NCI-H1417 (cell line): Measurements from ENCODE around the gene RNASE8.

Source experiments
- DNase-seq, 3 experiments: peaks; one replicate each; lab custom pipeline; 2025; lab: John Stamatoyannopoulos, UW

The RNASE8 gene

GRCh38 chr14:21053184-21054122, 4.2 kb upstream of the RNASE8 start:
- DNase-seq, result no peak

GRCh38 chr14:21054123-21054767, 3.4 kb upstream of the RNASE8 start:
- no peak for DNase-seq

GRCh38 chr14:21054768-21055145, 2.9 kb upstream of the RNASE8 start:
- no peak for DNase-seq

DNA sequence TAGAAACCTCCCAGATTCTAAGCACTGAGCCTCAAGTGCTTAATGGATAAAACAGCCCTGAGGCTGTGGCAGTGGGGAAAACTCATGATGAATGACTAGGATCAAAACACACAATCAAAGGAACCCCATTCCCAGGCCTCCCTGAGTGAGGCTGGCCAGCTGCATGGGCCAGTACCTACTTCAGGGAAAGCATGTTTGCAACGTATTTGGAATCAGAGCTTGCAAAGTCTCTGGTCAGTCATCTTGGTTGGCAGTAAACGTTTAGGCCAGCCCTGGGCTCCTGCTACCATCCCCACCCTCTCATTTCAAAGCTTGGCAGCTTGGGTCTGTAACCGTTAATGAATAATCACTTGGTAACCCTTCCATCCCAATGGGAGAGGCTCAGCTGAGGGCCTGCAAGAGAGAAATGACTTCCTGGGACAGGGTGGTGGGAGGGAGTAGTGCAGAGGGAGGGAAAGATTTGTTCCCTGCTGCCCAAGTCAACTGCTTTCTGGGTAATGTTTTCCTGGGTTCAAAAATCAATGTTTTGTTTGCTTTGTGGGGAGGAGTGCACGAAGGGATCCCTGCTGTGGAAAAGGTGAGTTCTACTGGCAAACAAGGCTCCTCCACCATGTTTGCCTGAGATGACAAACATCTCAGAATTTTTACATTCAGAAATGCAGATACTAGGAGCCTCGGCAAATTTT, 2.0 kb upstream of the RNASE8 start:
- peak in 1 of 3 experiments; percentile 36 for DNase-seq

DNA sequence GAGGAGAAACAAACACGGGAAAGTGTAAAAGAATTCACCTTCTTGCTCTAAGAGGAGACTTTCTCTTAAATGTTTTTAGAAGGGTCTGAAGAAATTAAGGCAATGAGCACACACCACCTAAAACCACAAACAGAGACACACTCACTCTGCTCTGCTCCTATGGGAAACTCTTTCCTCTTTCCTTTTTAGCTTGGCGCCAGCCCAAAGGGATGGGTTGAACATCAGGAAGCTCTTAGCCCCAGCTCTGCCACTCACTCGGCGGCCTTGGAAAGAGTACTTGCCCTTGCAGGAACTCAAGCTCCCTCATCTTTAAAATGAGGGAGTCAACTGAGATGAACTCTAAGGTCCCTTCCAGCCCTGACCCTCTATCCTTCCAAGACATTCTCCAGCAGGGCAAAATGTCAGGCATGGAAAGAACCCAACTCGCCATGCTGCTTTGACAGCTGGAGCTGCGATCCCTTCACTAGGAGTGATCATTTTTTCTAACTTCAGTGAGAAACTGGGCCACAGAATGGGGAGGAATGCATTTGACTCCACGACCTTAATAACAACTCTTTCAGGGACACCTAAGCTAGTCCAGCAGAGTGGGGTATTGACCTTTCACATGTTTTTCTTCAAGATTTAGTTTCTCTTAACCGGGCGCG, 980 bp upstream of the RNASE8 start:
- DNase-seq, result no peak

DNA sequence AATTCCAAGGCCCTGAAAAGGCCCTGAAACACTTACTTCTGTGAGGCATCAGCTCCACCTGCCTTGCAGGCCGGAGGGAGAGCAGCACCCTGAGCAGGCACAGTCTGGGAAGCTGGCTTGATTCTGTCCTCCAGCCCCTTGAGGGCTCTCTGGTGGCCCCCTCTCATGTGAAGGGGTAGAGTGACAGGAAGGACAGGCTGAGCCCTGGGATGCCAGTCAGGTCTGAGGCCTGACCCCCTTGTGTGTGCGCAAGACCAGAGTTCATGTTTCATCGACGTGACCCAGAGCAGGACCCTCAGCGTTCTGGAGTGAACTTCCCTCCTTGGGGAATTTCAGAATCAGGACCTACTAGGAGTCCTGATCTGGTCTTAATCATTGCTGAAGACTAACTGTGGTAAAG, 1.3 kb downstream of the RNASE8 start:
- no peak for DNase-seq

DNA sequence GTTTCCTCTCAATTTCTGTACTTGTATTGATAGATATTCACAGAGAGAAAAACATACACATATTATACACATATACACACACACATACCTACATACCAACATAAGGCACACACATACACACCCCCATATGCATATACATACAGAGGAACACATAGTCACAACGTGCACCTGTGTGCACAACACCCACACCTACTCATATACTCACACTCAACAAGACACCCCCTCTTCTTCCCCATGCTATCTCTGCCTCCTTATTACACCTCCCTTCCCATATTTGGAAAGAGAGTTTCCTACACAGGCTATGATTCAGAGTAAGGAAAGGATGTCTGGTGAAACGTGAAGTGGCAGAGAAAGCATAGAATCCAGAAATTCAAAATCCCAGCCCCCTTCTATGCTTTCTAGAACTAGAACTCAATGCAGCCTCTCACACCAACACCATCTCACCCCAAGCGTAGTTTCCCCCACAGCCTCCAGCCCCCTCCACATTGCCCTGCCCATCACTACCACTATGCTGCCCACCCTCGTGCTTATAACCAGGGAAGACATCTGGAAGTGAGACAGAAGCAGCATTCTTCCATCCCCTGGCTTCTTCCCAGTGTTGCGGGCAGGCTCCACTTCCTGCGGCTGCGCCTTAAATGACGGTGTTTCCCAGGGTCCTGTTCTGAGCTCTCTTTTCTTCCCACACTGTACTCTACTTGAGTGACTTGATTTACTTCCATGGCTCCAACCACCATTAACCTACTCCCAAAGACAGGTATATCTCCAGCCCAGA, 2.4 kb downstream of the RNASE8 start:
- DNase-seq, result no peak

- DNase-seq, result no peak
Observed at GRCh38 chr14:21060614-21061346, 3.2 kb downstream of the RNASE8 start.

- DNase-seq, result no peak
Observed at GRCh38 chr14:21061347-21061668, 3.7 kb downstream of the RNASE8 start.

GRCh38 chr14:21063479-21063878, 5.9 kb downstream of the RNASE8 start:
- DNase-seq, result no peak

DNA sequence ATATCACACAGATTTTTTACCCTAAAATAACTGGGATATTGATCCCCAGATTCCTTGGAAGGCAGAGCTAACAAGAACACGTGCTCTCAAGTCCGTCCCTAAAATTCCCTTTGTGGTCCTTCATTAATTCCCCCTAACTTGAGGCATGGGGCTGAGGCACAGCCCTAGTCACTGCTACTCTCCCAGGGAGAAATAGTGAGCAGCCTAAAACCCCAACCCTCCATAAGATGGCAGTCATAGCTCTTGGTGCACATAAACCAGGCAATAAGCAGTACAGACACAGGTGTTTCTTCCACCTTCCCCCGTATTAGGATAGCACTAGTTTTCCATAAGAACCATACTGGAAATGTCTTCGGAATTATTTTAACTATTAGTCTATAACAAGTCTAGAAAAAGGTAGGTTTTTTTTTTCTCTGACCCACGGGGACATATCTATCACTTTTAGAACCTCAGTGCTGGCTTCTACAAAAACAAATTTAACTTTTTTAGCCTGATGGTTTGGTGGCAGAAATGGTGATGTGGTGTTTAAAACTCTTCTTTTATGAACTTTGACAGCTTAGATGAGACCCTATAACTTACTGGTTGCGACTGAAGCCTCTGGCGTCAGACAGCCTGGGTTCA, 9.4 kb downstream of the RNASE8 start:
- DNase-seq, result peak in 1 of 3 experiments; percentile 40

DNA sequence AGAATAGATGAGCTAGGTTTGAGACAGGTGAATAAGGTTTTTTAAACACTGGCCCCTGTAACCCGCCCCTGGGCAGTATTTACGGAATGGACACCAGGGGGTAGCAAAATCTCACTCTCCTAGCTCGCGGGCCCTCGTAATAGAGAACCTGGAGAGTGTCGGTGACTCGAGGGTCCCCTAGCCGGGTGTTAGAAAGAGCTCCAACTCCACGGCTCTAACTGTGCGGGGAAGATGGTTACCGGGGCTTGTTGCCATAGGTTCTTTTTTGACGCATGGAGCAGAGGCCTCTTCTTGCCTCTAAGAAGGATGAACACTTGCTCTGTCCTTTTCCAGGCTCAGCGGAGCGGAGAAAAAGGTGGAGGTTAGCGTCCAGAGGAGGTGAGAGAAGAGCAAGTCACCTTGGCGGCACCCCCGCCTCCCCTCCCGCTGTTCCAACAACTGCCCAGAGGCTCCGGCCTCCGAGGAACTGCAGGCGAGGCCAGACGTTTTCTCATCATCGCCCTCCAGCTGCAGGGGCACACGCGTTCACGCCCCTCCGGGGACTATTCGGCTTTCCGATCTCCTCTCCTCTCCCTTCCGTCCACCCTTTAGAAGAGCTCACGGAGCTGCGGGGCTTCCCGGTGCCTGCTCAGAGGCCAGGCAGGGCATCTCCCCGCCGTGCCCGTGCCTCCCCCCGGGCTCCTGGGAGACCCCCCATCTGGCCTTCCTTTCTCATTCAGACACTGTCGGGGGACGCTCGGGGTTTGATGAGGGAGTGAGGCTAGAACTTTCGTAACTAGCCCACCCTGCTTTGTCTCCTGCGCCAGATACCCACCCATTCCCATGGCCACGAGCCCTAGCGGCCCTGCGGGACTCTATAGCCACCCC, 11.1 kb downstream of the RNASE8 start:
- DNase-seq, result peak; percentile 63 to 95 (median 90)

DNA sequence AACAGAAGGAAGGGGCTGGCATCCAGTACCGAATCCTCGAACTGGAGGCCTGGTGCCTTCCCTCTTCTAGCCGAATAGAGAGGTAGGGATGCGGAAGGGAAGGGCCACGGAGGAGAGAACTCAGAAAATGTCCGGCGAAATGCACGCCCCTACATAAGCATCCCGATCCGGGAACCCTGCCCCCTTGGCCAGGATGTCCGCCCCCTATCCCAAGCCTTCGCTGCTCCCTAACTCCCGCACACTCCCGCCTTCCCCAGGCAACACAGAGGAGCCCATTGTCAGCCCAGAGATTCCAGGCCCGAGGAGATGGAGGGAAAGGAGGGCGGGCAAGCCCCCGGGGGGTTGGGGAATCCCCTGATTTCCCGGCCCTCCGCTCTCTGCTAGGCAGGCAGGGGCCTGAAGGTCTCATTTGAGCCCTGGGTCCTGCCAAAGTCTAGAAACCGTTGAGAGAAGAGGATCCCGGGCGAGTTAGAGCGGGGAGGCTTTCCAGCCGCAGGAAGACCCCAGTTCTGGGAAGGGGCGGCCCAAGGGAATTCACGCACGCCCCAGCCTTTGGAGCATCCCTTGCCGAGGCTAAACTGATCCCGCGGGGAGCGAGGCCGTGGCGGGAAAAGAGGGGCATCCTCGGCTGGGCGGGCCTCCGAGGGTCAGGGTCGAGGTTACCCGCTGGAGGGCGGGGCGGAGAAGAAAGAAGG, 11.9 kb downstream of the RNASE8 start:
- DNase-seq, result peak in 2 of 3 experiments; percentile 87 to 92

DNA sequence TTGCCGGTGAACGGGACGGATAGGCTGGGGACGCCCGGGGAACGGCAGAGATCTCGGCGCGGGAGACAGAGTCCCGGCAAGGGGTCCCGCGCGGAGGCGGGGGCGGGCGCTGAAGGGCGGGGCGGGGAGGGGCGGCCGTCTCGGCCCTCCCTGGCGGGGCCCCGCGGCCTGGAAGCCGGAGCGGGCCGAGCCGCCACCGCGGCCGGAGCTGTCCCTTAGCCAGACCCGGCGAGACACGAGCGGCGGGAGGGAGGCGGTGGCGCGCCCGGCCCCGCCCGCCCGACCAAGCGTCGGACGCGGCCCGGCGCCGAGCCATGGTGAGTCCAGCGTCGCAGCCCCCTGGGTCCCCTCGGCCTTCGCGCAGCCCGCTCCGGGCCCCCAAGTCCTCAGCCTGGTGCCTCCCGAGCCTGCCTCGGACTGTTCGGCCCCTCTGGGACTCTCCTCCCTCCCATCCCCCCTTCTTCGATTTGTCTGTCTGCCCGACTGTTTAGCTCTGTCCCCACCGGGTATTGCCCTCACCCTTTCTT, 12.5 kb downstream of the RNASE8 start, which contains the start of gene ARHGEF40:
ARHGEF40 (plus strand) TSS at position 222 of the 527 bp plus-strand sequence; CDS start at position 315, 93 bp downstream.
- peak in 2 of 3 experiments; percentile 30 to 92 for DNase-seq

GRCh38 chr14:21070610-21071224, 13.1 kb downstream of the RNASE8 start:
- peak in 2 of 3 experiments; percentile 76 to 84 for DNase-seq

DNA sequence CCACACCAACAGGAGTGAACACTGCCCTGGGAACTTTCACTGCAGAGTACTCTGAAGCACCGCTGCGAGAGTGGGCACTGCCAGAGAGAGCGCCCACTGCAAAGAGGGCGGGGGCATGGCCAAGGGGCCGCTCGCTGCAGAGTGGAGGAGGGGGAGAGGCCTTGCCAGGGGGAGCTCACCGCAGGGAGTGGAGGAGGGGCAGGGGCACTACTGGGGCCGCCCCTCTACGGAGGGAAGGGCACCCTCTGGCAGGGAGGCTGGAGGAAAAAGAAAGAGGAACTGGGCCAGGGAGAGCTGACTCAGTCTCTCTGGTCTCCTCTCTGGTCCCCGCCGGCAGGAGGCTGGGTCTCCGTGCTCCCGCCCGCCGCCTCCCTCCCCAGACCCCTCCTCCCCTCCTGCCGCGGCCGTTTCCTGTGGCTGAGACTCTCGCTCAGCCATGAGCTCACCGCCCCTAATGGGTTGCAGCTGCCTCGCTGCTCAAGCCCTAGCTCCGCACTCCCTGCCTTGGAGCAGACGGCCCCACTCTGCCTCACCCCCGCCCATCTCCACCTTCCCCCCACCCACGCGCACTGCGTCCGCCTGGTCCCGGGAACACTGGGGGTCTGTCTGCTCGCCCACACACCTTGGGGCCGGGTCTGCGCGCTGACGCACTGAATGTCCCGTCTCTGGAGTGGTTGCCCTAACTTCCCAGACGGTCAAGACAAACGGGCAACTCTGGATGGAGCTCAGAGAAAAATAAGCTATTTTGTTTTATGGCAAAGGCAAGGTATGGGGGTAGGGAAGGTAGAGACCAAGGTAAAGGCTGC, 13.8 kb downstream of the RNASE8 start:
- DNase-seq, result peak; percentile 58 to 96 (median 95)

DNA sequence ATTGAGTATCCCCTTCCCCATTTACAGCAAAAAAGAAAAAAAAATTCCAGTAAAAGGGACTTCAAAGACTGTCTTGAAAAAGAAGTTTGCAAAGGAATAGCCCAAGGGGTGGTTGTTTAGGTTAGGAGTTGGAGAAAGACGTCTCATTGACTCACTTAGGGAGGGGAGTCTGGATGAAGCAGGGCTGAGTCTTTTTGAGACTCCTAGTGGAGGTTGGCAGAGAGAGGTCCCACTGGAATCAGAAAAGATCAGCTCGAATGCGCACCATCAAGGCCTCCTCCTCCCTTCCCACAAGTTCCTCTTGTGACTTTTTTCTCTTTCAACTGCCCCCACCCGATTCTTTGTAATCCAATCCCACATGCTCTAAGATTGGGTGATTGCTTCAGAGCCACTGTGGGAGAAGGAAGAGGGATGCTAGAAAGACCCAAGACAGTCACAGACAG, 14.4 kb downstream of the RNASE8 start:
- DNase-seq, result peak in 1 of 3 experiments; percentile 57
